H9 (cell line): ENCODE results near the gene CPLX4. TPM values are rescaled to one million over a fixed set of nuclear protein-coding genes. Genes with fewer than 3 reads are reported as not detected.

ENCODE experiments used
- DNase-seq: peaks from one replicate; pipeline ENCODE4 v3.0.0-alpha.2; 2017
- H2AFZ ChIP-seq: one replicate; pipeline ENCODE4 v1.6.1; 2013; ENCODE audit warnings: mild to moderate bottlenecking, low read length, control low read depth, moderate library complexity
- H2AK5ac ChIP-seq: 2 replicates; pipeline ENCODE4 v1.6.1; 2013; ENCODE audit warnings: low read length, control low read depth, mixed read lengths; ENCODE audit not compliant: insufficient read length
- H2BK120ac ChIP-seq: one replicate; pipeline ENCODE4 v1.6.1; 2013; ENCODE audit warnings: low read depth, mild to moderate bottlenecking, low read length, control low read depth, inconsistent platforms; ENCODE audit not compliant: poor library complexity, severe bottlenecking
- H2BK12ac ChIP-seq: 2 replicates; pipeline ENCODE4 v1.6.1; 2013; ENCODE audit warnings: low read length, control low read depth, mixed read lengths, low read depth; ENCODE audit not compliant: insufficient read length
- H2BK15ac ChIP-seq: 2 replicates; pipeline ENCODE4 v1.6.1; 2013; ENCODE audit warnings: low read depth, low read length, control low read depth
- H2BK20ac ChIP-seq: one replicate; pipeline ENCODE4 v1.6.1; 2013; ENCODE audit warnings: low read depth, mild to moderate bottlenecking, low read length, control low read depth, inconsistent platforms; ENCODE audit not compliant: poor library complexity, severe bottlenecking
- H2BK5ac ChIP-seq: 2 replicates; pipeline ENCODE4 v1.6.1; 2013; ENCODE audit warnings: low read length, control low read depth, mixed read lengths; ENCODE audit not compliant: insufficient read length
- H3K14ac ChIP-seq: 2 replicates; pipeline ENCODE4 v1.6.1; 2013; ENCODE audit warnings: low read length, control low read depth; ENCODE audit not compliant: insufficient read depth
- H3K18ac ChIP-seq: 2 replicates; pipeline ENCODE4 v1.6.1; 2013; ENCODE audit warnings: low read depth, mild to moderate bottlenecking, mixed read lengths, low read length, control low read depth; ENCODE audit not compliant: insufficient read length
- H3K23ac ChIP-seq: 2 replicates; pipeline ENCODE4 v1.6.1; 2013; ENCODE audit warnings: low read length, control low read depth, mixed read lengths, low read depth; ENCODE audit not compliant: insufficient read length
- H3K23me2 ChIP-seq: 2 replicates; pipeline ENCODE4 v1.6.1; 2013; ENCODE audit warnings: low read depth, mild to moderate bottlenecking, mixed read lengths, low read length, control low read depth; ENCODE audit not compliant: insufficient read length, poor library complexity, severe bottlenecking
- H3K27ac ChIP-seq: 2 replicates; pipeline ENCODE4 v1.5.1; 2013; ENCODE audit warnings: low read length, control low read depth, mixed read lengths, low read depth; ENCODE audit not compliant: insufficient read length
- H3K27me3 ChIP-seq: 2 replicates; pipeline ENCODE4 v1.6.1; 2013; ENCODE audit warnings: low read length, control low read depth, inconsistent platforms; ENCODE audit not compliant: insufficient read depth
- H3K4ac ChIP-seq: 2 replicates; pipeline ENCODE4 v1.6.1; 2013; ENCODE audit warnings: low read depth, mild to moderate bottlenecking, control low read depth, inconsistent platforms, low read length, moderate library complexity
- H3K4me1 ChIP-seq: 2 replicates; pipeline ENCODE4 v1.6.1; 2013; ENCODE audit warnings: low read length, control low read depth, inconsistent platforms; ENCODE audit not compliant: insufficient read depth
- H3K4me2 ChIP-seq: 2 replicates; pipeline ENCODE4 v1.6.1; 2013; ENCODE audit warnings: low read length, control low read depth, mixed read lengths; ENCODE audit not compliant: insufficient read length, insufficient read depth
- H3K56ac ChIP-seq: 2 replicates; pipeline ENCODE4 v1.6.1; 2013; ENCODE audit warnings: low read depth, mild to moderate bottlenecking, mixed read lengths, low read length, control low read depth; ENCODE audit not compliant: insufficient read length
- H3K79me1 ChIP-seq: 2 replicates; pipeline ENCODE4 v1.6.1; 2013; ENCODE audit warnings: low read depth, mild to moderate bottlenecking, moderate library complexity, low read length, control low read depth, inconsistent platforms; ENCODE audit not compliant: insufficient read depth, poor library complexity, severe bottlenecking
- H3K79me2 ChIP-seq: 2 replicates; pipeline ENCODE4 v1.6.1; 2013; ENCODE audit warnings: low read length, control low read depth, inconsistent platforms; ENCODE audit not compliant: insufficient read depth
- H3K9ac ChIP-seq: 2 replicates; pipeline ENCODE4 v1.6.1; 2013; ENCODE audit warnings: low read length, control low read depth, mixed read lengths; ENCODE audit not compliant: insufficient read length; ENCODE audit errors: extremely low read depth
- H3K9me3 ChIP-seq: one replicate; pipeline ENCODE4 v1.6.1; 2013; ENCODE audit warnings: low read depth, low read length, inconsistent platforms; ENCODE audit not compliant: control insufficient read depth
- H3T11ph ChIP-seq: one replicate; pipeline ENCODE4 v1.6.1; 2013; ENCODE audit warnings: mild to moderate bottlenecking, low read length, control low read depth, inconsistent platforms
- H4K20me1 ChIP-seq: one replicate; pipeline ENCODE4 v1.6.1; 2013; ENCODE audit not compliant: control insufficient read depth, insufficient read length, insufficient read depth
- H4K5ac ChIP-seq: 2 replicates; pipeline ENCODE4 v1.6.1; 2013; ENCODE audit warnings: low read depth, mild to moderate bottlenecking, mixed read lengths, low read length, control low read depth; ENCODE audit not compliant: insufficient read length
- H4K8ac ChIP-seq: replicated peaks from 2 replicates; pipeline ENCODE4 v1.6.1; 2013; ENCODE audit warnings: low read length, control low read depth, mixed read lengths, low read depth; ENCODE audit not compliant: insufficient read length
- H4K91ac ChIP-seq: 2 replicates; pipeline ENCODE4 v1.6.1; 2013; ENCODE audit warnings: low read depth, mild to moderate bottlenecking, moderate library complexity, mixed read lengths, low read length, control low read depth; ENCODE audit not compliant: insufficient read length
- H3K27ac Mint-ChIP-seq, 3 experiments: 2 replicates in 2 of 3; 3 replicates in 1 of 3; pipeline ENCODE4 v1.8.0; 2020 to 2021; ENCODE audit warnings: mixed read lengths in 3 of 3, mild to moderate bottlenecking in 1 of 3, moderate library complexity in 1 of 3
- H3K27me3 Mint-ChIP-seq: 2 replicates; pipeline ENCODE4 v1.8.0; 2021; ENCODE audit warnings: low read depth, mild to moderate bottlenecking, moderate library complexity, mixed read lengths
- H3K36me3 Mint-ChIP-seq, 3 experiments: 2 replicates in 2 of 3; 3 replicates in 1 of 3; pipeline ENCODE4 v1.8.0; 2020 to 2021; ENCODE audit warnings: low read depth in 3 of 3, mixed read lengths in 3 of 3; ENCODE audit not compliant: insufficient read depth in 1 of 3
- H3K4me1 Mint-ChIP-seq, 2 experiments: 2 replicates each; pipeline ENCODE4 v1.8.0; 2020; ENCODE audit warnings: mixed read lengths in 2 of 2
- H3K4me3 Mint-ChIP-seq, 2 experiments: 2 replicates in 1 of 2; 3 replicates in 1 of 2; pipeline ENCODE4 v1.8.0; 2020 to 2021; ENCODE audit warnings: mild to moderate bottlenecking in 2 of 2, mixed read lengths in 2 of 2, moderate library complexity in 1 of 2
- H3K9me3 Mint-ChIP-seq, 2 experiments: 2 replicates in 1 of 2; 3 replicates in 1 of 2; pipeline ENCODE4 v1.8.0; 2020; ENCODE audit warnings: mild to moderate bottlenecking in 2 of 2, mixed read lengths in 2 of 2, moderate library complexity in 1 of 2
- CTCF ChIP-seq: fragments of 200-600 bp; sonication (generic); conservative IDR thresholded peaks from 3 replicates; pipeline ENCODE4 v1.8.0; 2021; ENCODE audit warnings: antibody characterized with exemption, mild to moderate bottlenecking
- WGBS: extraction: QIAGEN DNeasy Blood & Tissue Kit; methylation state at CpG from one replicate; pipeline ENCODE4 v1.1.7; 2013; ENCODE audit warnings: missing lambda C conversion rate, low lambda C conversion rate, mixed read lengths; ENCODE audit not compliant: insufficient read length; ENCODE audit errors: extremely low coverage; 5-methylcytosine and 5-hydroxymethylcytosine counted together
- total RNA-seq: library from RNA; stranded (reverse); gene quantifications from 2 replicates; pipeline ENCODE4 v1.2.1, GENCODE V29; 2021

CPLX4 gene
- total RNA-seq, 1 experiment from 2014 or later: not detected

DNA sequence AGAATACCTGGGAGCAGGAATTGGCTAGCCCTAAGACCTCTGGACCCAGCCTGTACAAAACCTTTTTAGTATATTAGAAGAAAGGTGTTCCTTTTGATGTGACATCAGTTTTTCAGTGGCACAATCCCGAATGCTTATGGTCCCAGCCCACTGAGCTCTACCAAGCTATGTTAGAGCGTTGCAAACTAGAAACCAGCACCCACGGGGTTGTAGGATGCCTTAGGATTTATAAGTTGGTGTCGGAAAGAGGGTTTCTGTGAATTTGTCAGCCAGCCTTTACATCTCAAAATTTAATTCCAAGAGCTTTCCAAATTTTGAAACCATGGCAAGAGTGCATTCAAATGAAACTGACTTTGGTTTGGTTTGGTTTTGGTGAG is 41.1 kb upstream of the CPLX4 start:
- H3K4me3 Mint-ChIP-seq: peak overlapping the region; percentile 54 to 73
- Histone ChIP-seq H2BK120ac (no peak overlapping the region), H3K79me2 (no peaks in the 10 kb centered on the region; the same call in 1 of the 2 replicates), H3K23ac (no peak overlapping the region), H3K9ac (peak overlapping the region; percentile 34), H2AFZ (peak overlapping the region; percentile 90), H4K5ac (no peak overlapping the region), H3K4ac (no peak overlapping the region), H2BK20ac (no peak overlapping the region), H3K4me2 (peak overlapping the region; percentile 84), H3K9me3 (no peaks in the 10 kb centered on the region), H3K27me3 (no peaks in the 10 kb centered on the region), H2BK12ac (no peak overlapping the region), H2BK15ac (no peak overlapping the region), H2AK5ac (no peak overlapping the region), H3K79me1 (peaks cover 5% of the 10 kb centered on the region), H4K20me1 (no peaks in the 10 kb centered on the region), H2BK5ac (no peak overlapping the region), H3K56ac (no peak overlapping the region), H3K18ac (no peak overlapping the region), H3K23me2 (peaks cover 4% of the 10 kb centered on the region), H3K27ac (no peak overlapping the region), H4K91ac (no peak overlapping the region), H3K14ac (no peak overlapping the region), H3T11ph (no peak overlapping the region), H4K8ac (no peak overlapping the region), H3K4me1 (no peaks in the 10 kb centered on the region)
- WGBS: no CpG with 5 or more reads among the region's 4 CpGs
- H3K27ac Mint-ChIP-seq: no peak overlapping the region
- peaks cover 34% of the 10 kb centered on the region for H3K27me3 Mint-ChIP-seq
- peaks cover 10 to 20% (median 15%) of the 10 kb centered on the region in 3 experiments for H3K36me3 Mint-ChIP-seq
- TF ChIP-seq CTCF: no peak
- DNase-seq: no peak
- H3K4me1 Mint-ChIP-seq: peaks cover 11 to 12% of the 10 kb centered on the region in 2 experiments
- H3K9me3 Mint-ChIP-seq: peaks cover 0 to 2% of the 10 kb centered on the region in 2 experiments; a peak in 1 of 5 replicates
